ENCODE measurements around the gene HDAC4. TPM values are rescaled to one million over a fixed set of nuclear protein-coding genes. Genes with fewer than 3 reads are reported as not detected.
A peak's percentile ranks its signal among the peaks of the same experiment; 100 is the strongest.

Gene HDAC4
- total RNA-seq, 4 donors from 2014 or later, result 30.2 to 103 (median 51.7) TPM

DNA sequence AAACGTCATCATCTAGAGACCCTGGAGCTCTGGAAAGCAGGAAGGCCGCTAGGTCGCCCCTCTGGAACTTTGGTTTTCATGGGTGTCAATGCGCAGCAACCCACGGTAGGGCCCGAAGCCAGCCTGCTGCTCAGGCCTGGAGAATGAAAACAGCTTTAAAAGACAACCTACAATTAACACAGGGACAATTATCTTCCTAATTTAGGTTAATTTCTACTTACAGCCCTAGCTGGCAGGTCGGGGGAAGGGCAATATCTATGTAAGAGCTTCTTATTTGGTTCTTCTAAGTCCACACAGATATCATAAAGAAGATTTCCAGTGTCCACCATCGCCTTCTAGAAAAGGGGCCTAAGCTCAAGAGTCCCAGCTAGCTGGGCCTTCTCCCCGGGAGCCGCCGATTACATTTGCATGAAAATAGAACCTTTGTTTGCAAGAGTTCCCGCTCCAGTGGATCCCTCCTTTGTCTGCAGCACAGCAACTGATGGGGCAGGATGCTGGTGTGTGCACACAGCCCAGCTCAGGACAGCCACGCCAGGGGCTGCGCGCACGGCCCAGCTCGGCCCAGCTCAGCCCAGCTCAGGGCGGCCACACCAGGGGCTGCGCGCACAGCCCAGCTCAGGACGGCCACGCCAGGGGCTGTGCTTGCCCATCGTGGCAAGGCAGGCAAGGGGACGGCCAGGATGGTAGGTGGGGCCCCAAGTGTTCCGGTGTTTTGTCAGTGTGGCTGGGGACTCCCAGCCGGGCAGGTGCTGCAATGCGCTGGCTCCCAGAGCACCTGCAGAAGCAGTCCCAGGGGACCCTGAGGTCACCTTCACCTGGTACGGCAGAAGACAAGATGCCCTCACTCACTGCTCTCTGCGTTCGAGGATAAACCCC lies 109.1 kb downstream of the HDAC4 start:
- ATAC-seq (ENCODE audit: low FRiP score) (no peak), DNase-seq (ENCODE audit: low spot score) (no peak)
- TF ChIP-seq, protein P1, sequence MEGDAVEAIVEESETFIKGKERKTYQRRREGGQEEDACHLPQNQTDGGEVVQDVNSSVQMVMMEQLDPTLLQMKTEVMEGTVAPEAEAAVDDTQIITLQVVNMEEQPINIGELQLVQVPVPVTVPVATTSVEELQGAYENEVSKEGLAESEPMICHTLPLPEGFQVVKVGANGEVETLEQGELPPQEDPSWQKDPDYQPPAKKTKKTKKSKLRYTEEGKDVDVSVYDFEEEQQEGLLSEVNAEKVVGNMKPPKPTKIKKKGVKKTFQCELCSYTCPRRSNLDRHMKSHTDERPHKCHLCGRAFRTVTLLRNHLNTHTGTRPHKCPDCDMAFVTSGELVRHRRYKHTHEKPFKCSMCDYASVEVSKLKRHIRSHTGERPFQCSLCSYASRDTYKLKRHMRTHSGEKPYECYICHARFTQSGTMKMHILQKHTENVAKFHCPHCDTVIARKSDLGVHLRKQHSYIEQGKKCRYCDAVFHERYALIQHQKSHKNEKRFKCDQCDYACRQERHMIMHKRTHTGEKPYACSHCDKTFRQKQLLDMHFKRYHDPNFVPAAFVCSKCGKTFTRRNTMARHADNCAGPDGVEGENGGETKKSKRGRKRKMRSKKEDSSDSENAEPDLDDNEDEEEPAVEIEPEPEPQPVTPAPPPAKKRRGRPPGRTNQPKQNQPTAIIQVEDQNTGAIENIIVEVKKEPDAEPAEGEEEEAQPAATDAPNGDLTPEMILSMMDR (IDR thresholded peaks at IDR 0.05), result no peak

DNA sequence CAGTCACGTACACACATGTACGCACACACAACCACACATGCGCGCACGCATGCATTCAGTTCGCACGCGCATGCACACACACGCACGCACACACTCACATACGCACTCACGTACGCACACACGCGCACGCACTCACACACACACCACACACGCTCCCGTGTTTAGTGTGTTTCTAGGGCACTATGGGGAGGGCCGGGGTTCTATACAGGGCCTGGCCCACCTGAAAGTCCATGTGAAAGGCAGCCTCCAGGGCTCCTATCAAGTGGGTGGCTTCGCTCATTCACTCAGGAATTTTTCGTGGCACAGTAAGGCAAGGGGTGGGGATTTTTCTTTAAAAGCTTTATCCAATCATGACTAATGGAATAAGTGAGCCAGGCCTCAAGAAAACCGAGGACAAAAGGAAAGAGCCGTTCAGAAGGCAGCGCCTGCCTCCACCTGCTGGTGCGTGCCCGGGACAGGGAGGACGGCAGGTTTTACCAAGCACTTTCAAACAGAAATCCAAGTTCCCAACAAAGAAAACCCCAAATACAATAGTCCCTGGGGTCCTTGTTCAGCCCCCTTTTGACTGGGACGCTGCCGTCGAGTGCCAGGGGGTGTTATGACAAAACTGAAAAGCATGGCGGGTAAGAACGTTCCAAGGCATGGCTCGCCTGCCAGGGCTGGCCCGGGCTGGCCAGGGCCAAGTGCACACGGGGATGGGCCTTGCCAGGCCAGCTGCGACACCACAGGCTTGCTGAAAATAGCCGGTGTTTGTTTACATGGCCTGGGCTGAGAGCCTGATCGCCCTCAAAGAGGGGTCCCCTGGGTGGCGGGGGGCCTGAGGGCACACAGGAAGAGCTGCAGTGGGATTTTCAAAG lies 110.0 kb downstream of the HDAC4 start:
- TF ChIP-seq, protein P1 (IDR thresholded peaks at IDR 0.05), result no peak
- no peak for DNase-seq (ENCODE audit: low spot score)

DNA sequence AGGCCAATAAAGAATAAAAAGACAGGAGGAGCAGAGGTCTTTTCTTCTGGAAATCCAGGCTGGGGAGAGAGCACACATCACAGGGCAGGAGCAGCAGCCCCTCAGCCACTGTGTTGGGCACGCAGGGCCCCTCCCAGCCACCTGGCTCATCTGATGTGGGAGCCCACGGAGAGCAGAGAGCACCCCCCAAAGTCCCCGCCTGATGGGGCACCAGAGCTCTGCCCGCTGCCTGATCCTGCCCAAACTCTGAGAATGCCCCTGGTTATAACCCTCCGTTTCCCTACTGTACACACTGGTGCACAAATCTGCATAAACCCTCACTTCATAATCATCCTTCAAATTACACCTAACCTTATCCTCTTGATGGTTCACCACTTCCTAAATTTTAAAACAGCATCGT lies 111.3 kb downstream of the HDAC4 start:
- DNase-seq (ENCODE audit: low spot score) (no peak), ATAC-seq (ENCODE audit: low FRiP score) (no peak)
- TF ChIP-seq, protein P1 (IDR thresholded peaks at IDR 0.05), result no peak

More for the DNA sequence above, 110.0 kb downstream of the HDAC4 start:
- ATAC-seq (ENCODE audit: low FRiP score), result no peak

DNA sequence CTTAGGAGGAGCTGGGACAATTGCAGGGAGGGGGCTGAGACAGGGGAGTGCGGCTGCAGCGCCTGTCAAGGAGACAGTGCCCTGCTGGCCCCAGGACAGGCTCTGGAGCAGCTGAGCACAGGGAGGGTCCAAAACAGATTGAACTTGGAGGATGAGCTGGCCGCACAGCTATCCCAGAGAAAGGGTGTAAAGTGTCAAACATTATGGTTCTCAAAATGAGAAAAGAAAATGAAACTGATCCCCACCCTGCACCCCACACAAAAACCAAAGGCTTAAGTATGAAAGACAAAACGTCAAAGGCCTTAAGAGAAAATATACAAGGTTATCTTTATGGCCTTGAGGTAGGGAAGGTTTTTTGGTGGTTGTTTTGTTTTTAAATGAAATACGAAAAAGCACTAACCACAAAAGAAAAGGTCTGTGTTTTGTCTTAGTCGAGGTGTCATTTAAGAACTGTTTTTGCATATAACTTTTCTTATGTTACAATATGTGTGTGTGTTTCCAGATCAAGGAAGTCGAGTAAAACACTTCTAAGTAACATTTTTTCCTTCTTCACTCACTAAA lies 111.8 kb downstream of the HDAC4 start:
- peak; percentile 12 for ATAC-seq (ENCODE audit: low FRiP score)
- no peak for DNase-seq (ENCODE audit: low spot score)
- TF ChIP-seq, protein P1 (IDR thresholded peaks at IDR 0.05), result no peak

DNA sequence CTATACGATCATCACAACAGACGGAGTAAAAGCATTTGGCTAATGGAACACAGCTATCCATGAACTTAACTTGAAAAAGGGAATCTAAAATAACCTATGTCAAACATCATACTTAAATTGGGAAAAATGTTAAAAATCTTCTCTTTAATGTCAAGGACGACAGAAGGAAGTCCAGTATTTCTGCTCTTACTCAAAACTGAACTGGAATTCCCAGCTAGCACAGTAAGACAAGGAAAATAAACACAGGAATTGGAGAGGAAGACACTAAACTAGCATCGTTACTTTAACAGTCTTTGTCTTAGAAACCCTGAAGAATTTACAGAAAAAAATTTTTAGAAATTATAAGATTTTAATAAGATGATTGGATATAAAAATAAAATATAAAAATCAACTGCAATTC lies 112.6 kb downstream of the HDAC4 start:
- DNase-seq (ENCODE audit: low spot score) (no peak), ATAC-seq (ENCODE audit: low FRiP score) (no peak)
- TF ChIP-seq, protein P1 (IDR thresholded peaks at IDR 0.05), result no peak

DNA sequence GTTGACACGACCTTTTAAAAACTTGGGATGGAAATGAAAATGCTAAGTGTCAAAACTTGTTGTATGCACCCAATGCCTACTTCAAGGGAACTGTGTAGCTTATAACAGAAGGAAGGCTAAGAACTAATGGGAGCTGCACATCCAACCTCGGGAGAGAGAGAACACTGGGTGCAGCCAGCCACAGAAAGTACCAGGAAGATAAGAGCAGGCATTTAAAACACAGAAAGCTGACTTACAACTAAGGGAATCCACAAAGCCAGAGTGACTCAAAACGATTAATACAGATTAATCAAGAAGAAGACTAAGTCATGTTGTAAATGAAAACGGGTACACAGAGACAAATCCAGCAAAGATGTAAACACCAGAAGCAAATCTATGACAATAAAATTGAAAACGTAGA lies 113.4 kb downstream of the HDAC4 start:
- DNase-seq (ENCODE audit: low spot score), result no peak
- TF ChIP-seq, protein P1 (IDR thresholded peaks at IDR 0.05), result no peak
- no peak for ATAC-seq (ENCODE audit: low FRiP score)
